ENCODE data around the gene MGLL. TPM values are rescaled to one million over a fixed set of nuclear protein-coding genes. Genes with fewer than 3 reads are reported as not detected.

Gene MGLL
- total RNA-seq, 3 donors from 2014 or later = 212 to 515 (median 221) TPM

GRCh38 chr3:127794972-127795371 is 27.3 kb downstream of the MGLL start:
- ATAC-seq = no peak
- H3K4me3 ChIP-seq = no peak overlapping the region
- no peaks in the 10 kb centered on the region for H3K36me3 ChIP-seq (ENCODE audit: low read depth)
- intact Hi-C loops (cut with DNase I, micrococcal nuclease) = no loop called here
- TF ChIP-seq CTCF (IDR thresholded peaks at IDR 0.05) = no peak
- peaks cover 14% of the 10 kb centered on the region for H3K4me1 ChIP-seq (ENCODE audit: low read depth)
- H3K9me3 ChIP-seq = no peaks in the 10 kb centered on the region
- DNase-seq = no peak

GRCh38 chr3:127794402-127794801 is 27.9 kb downstream of the MGLL start:
- H3K4me1 ChIP-seq (ENCODE audit: low read depth) = peaks cover 14% of the 10 kb centered on the region
- intact Hi-C loops (cut with DNase I, micrococcal nuclease) = no loop called here

GRCh38 chr3:127792541-127793292 is 29.6 kb downstream of the MGLL start:
- no peak for TF ChIP-seq CTCF (IDR thresholded peaks at IDR 0.05)
- Histone ChIP-seq H3K36me3 (ENCODE audit: low read depth) (no peaks in the 10 kb centered on the region), H3K9me3 (no peaks in the 10 kb centered on the region), H3K4me1 (ENCODE audit: low read depth) (peaks cover 20% of the 10 kb centered on the region), H3K4me3 (no peak overlapping the region)
- intact Hi-C loops (cut with DNase I, micrococcal nuclease) = no loop called here
- DNase-seq (peak in 2 of 3 donors; percentile 50 to 58), ATAC-seq (peak; percentile 13)

More at GRCh38 chr3:127794402-127794801, 27.9 kb downstream of the MGLL start:
- no peaks in the 10 kb centered on the region for H3K36me3 ChIP-seq (ENCODE audit: low read depth)
- H3K4me3 ChIP-seq = no peak overlapping the region
- no peak for TF ChIP-seq CTCF (IDR thresholded peaks at IDR 0.05)
- ATAC-seq (no peak), DNase-seq (no peak)
- H3K9me3 ChIP-seq = no peaks in the 10 kb centered on the region

- TF ChIP-seq CTCF (IDR thresholded peaks at IDR 0.05) = no peak
- DNase-seq = peak in 2 of 3 donors; percentile 57 to 71
- peaks cover 33% of the 10 kb centered on the region for H3K4me1 ChIP-seq (ENCODE audit: low read depth)
These were observed 30.9 kb downstream of the MGLL start for GRCh38 chr3:127791221-127791913.

DNA sequence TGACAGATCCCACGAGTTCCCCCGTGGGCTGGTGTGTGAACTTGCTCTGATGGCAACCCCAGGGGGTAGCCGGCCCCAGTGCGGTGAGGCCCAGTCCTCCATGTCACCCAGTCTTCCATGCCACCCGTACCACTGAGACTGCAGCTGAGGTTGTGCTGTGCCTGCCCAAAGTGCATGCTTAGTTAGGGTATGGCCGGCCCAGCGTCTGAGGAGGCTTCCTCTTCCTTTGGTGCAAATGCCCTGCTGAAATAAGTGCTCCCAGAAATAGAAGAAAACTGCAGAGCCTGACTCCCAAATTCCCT is 31.5 kb downstream of the MGLL start:
- DNase-seq (no peak), ATAC-seq (no peak)
- Histone ChIP-seq H3K9me3 (no peaks in the 10 kb centered on the region), H3K36me3 (ENCODE audit: low read depth) (no peaks in the 10 kb centered on the region), H3K4me1 (ENCODE audit: low read depth) (peaks cover 39% of the 10 kb centered on the region), H3K4me3 (no peak overlapping the region)
- intact Hi-C loops (cut with DNase I, micrococcal nuclease) = no loop called here
- no peak for TF ChIP-seq CTCF (IDR thresholded peaks at IDR 0.05)

More at GRCh38 chr3:127791221-127791913, 30.9 kb downstream of the MGLL start:
- intact Hi-C loops (cut with DNase I, micrococcal nuclease) = no loop called here
- Histone ChIP-seq H3K9me3 (no peaks in the 10 kb centered on the region), H3K4me3 (no peak overlapping the region), H3K36me3 (ENCODE audit: low read depth) (no peaks in the 10 kb centered on the region)
- ATAC-seq = peak; percentile 67

All from mucosa of descending colon (tissue), 3 donors.